ENCODE measurements around the gene PTPRD.

Gene PTPRD

DNA sequence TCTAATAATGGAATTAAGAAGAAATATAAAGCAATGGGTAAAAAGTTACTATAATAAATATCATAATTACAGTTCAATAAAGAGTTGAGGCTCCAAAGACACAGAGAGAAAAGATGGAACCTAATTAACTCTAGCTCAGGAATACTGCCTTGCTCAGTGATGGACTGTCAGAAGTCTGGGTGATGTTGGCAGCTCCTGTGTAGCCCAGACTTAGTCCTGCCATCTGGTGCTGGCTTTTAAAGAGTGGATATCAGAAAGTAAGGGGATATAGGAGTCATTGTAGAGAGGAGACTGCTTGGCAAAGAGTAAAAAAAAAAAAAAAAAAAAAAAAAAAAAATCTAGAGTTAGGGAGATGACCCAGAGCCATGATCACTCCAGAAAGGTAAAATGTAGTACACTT, 2261.4 kb downstream of the PTPRD start:
- Histone ChIP-seq H3K79me2 (ENCODE audit: control insufficient read depth, insufficient read depth, low read length, poor library complexity) (no peaks in the 10 kb centered on the region), H4K91ac (ENCODE audit: low read depth, low read length) (no peak overlapping the region), H3K79me1 (ENCODE audit: low read length) (no peaks in the 10 kb centered on the region), H3K4me2 (ENCODE audit: low read length) (no peak overlapping the region), H3K9me3 (ENCODE audit: insufficient read depth, low read depth, low read length) (no peaks in the 10 kb centered on the region), H3K18ac (ENCODE audit: low read length) (no peak overlapping the region), H4K8ac (ENCODE audit: low read depth, low read length) (no peak overlapping the region), H3K27ac (ENCODE audit: low read depth, low read length) (no peak overlapping the region), H2BK12ac (ENCODE audit: low read length) (no peak overlapping the region), H3K36me3 (ENCODE audit: control insufficient read depth in 1 of 2, insufficient read depth in 2 of 2, low read length in 2 of 2) (no peaks in the 10 kb centered on the region), H3K4me3 (ENCODE audit: low read depth, low read length) (no peak overlapping the region), H3K9ac (ENCODE audit: low read length) (no peak overlapping the region), H3K4ac (ENCODE audit: low read depth, low read length) (no peak overlapping the region), H3K27me3 (ENCODE audit: insufficient read depth, low read length) (no peaks in the 10 kb centered on the region), H4K12ac (ENCODE audit: low read depth, low read length) (no peak overlapping the region), H3K14ac (ENCODE audit: low read length) (no peak overlapping the region), H3K23ac (ENCODE audit: low read length) (no peak overlapping the region), H2AK5ac (ENCODE audit: low read length) (no peak overlapping the region), H3K4me1 (ENCODE audit: control insufficient read depth in 1 of 2, insufficient read depth in 2 of 2, low read length in 2 of 2) (no peaks in the 10 kb centered on the region), H2AFZ (ENCODE audit: insufficient read depth, low read length, poor library complexity) (no peak overlapping the region), H2BK5ac (ENCODE audit: low read depth, low read length, poor library complexity) (no peak overlapping the region), H2BK120ac (ENCODE audit: insufficient read depth, low read length, poor library complexity) (no peak overlapping the region)
- no peak for DNase-seq

DNA sequence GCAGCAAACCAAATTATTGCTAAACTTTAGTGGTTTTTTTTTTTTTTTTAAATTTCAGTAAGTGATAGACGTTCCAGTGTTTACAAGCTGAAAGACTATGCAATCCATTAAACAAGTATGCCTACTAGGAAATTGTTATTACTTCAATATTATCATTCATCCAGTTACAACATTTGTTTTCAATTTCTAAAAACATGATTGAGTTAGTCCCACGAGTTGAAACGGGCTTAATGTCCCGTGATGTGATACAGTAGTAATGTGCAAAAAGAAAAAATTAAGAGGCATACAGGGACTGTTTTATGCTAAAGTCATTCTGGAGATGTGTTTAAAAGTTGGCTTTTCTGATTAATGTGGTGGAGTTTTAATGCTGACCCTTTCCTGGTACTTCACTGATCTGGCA, 2262.9 kb downstream of the PTPRD start:
- Histone ChIP-seq H3K27me3 (ENCODE audit: insufficient read depth, low read length) (no peaks in the 10 kb centered on the region), H3K79me2 (ENCODE audit: control insufficient read depth, insufficient read depth, low read length, poor library complexity) (no peaks in the 10 kb centered on the region), H3K4me1 (ENCODE audit: control insufficient read depth in 1 of 2, insufficient read depth in 2 of 2, low read length in 2 of 2) (no peaks in the 10 kb centered on the region), H3K79me1 (ENCODE audit: low read length) (no peaks in the 10 kb centered on the region), H4K8ac (ENCODE audit: low read depth, low read length) (no peak overlapping the region), H3K14ac (ENCODE audit: low read length) (no peak overlapping the region), H4K12ac (ENCODE audit: low read depth, low read length) (no peak overlapping the region), H3K4me3 (ENCODE audit: low read depth, low read length) (no peak overlapping the region), H2AK5ac (ENCODE audit: low read length) (no peak overlapping the region), H2BK120ac (ENCODE audit: insufficient read depth, low read length, poor library complexity) (no peak overlapping the region), H3K18ac (ENCODE audit: low read length) (no peak overlapping the region), H3K4ac (ENCODE audit: low read depth, low read length) (no peak overlapping the region), H3K36me3 (ENCODE audit: control insufficient read depth in 1 of 2, insufficient read depth in 2 of 2, low read length in 2 of 2) (peaks cover 0 to 2% of the 10 kb centered on the region in 2 experiments), H4K91ac (ENCODE audit: low read depth, low read length) (no peak overlapping the region), H2BK5ac (ENCODE audit: low read depth, low read length, poor library complexity) (no peak overlapping the region), H3K9me3 (ENCODE audit: insufficient read depth, low read depth, low read length) (no peaks in the 10 kb centered on the region), H3K27ac (ENCODE audit: low read depth, low read length) (no peak overlapping the region), H2BK12ac (ENCODE audit: low read length) (no peak overlapping the region), H2AFZ (ENCODE audit: insufficient read depth, low read length, poor library complexity) (no peak overlapping the region), H3K9ac (ENCODE audit: low read length) (no peak overlapping the region), H3K23ac (ENCODE audit: low read length) (no peak overlapping the region), H3K4me2 (ENCODE audit: low read length) (no peak overlapping the region)
- DNase-seq: no peak
- WGBS (ENCODE audit: extremely low coverage, insufficient coverage, insufficient read length): no CpG with 5 or more reads among the region's 4 CpGs

DNA sequence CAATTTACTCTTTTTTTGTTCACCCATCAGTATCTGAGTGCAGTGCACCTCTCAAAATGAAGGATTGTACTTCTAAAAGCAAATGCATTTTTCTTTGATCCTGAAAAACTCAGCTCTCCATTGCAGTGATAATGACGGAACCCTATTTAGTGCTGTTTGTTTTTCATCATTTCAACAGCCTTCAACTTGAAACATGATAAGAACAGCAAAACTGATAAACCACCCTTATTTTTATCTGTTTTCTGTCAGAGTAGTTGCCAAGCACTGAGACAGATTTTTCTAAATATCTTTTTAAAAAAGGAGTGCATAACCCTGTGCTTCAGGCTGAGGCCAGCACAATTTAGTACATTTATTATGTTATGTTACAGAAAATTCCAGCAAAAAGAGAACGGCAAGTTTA, 2263.4 kb downstream of the PTPRD start:
- no peak overlapping the region for H3K23ac ChIP-seq (ENCODE audit: low read length)
- H3K9me3 ChIP-seq (ENCODE audit: insufficient read depth, low read depth, low read length): no peaks in the 10 kb centered on the region
- H3K27me3 ChIP-seq (ENCODE audit: insufficient read depth, low read length): no peaks in the 10 kb centered on the region
- no peak overlapping the region for H3K4me3 ChIP-seq (ENCODE audit: low read depth, low read length)
- no peak overlapping the region for H2BK120ac ChIP-seq (ENCODE audit: insufficient read depth, low read length, poor library complexity)
- no peak overlapping the region for H2AK5ac ChIP-seq (ENCODE audit: low read length)
- no peak overlapping the region for H3K18ac ChIP-seq (ENCODE audit: low read length)
- H3K79me2 ChIP-seq (ENCODE audit: control insufficient read depth, insufficient read depth, low read length, poor library complexity): no peaks in the 10 kb centered on the region
- no peak overlapping the region for H3K14ac ChIP-seq (ENCODE audit: low read length)
- H4K91ac ChIP-seq (ENCODE audit: low read depth, low read length): no peak overlapping the region
- no peak overlapping the region for H3K9ac ChIP-seq (ENCODE audit: low read length)
- no peak overlapping the region for H2BK5ac ChIP-seq (ENCODE audit: low read depth, low read length, poor library complexity)
- H3K4ac ChIP-seq (ENCODE audit: low read depth, low read length): no peak overlapping the region
- H3K79me1 ChIP-seq (ENCODE audit: low read length): no peaks in the 10 kb centered on the region
- no peak overlapping the region for H4K8ac ChIP-seq (ENCODE audit: low read depth, low read length)
- peaks cover 0 to 2% of the 10 kb centered on the region in 2 experiments for H3K36me3 ChIP-seq (ENCODE audit: control insufficient read depth in 1 of 2, insufficient read depth in 2 of 2, low read length in 2 of 2)
- no CpG with 5 or more reads among the region's 2 CpGs for WGBS (ENCODE audit: extremely low coverage, insufficient coverage, insufficient read length)
- no peak overlapping the region for H3K4me2 ChIP-seq (ENCODE audit: low read length)
- H3K4me1 ChIP-seq (ENCODE audit: control insufficient read depth in 1 of 2, insufficient read depth in 2 of 2, low read length in 2 of 2): no peaks in the 10 kb centered on the region
- no peak overlapping the region for H4K12ac ChIP-seq (ENCODE audit: low read depth, low read length)
- H2AFZ ChIP-seq (ENCODE audit: insufficient read depth, low read length, poor library complexity): no peak overlapping the region
- H2BK12ac ChIP-seq (ENCODE audit: low read length): no peak overlapping the region
- no peak overlapping the region for H3K27ac ChIP-seq (ENCODE audit: low read depth, low read length)
- no peak for DNase-seq

GRCh38 chr9:8348756-8349155, 2264.0 kb downstream of the PTPRD start:
- Histone ChIP-seq H2BK5ac (ENCODE audit: low read depth, low read length, poor library complexity) (no peak overlapping the region), H3K4me3 (ENCODE audit: low read depth, low read length) (no peak overlapping the region), H3K4me1 (ENCODE audit: control insufficient read depth in 1 of 2, insufficient read depth in 2 of 2, low read length in 2 of 2) (no peaks in the 10 kb centered on the region), H3K27ac (ENCODE audit: low read depth, low read length) (no peak overlapping the region), H2BK120ac (ENCODE audit: insufficient read depth, low read length, poor library complexity) (no peak overlapping the region), H2BK12ac (ENCODE audit: low read length) (no peak overlapping the region), H3K4me2 (ENCODE audit: low read length) (no peak overlapping the region), H3K18ac (ENCODE audit: low read length) (no peak overlapping the region), H3K9me3 (ENCODE audit: insufficient read depth, low read depth, low read length) (no peaks in the 10 kb centered on the region), H4K8ac (ENCODE audit: low read depth, low read length) (no peak overlapping the region), H3K27me3 (ENCODE audit: insufficient read depth, low read length) (no peaks in the 10 kb centered on the region), H3K4ac (ENCODE audit: low read depth, low read length) (no peak overlapping the region), H2AFZ (ENCODE audit: insufficient read depth, low read length, poor library complexity) (no peak overlapping the region), H3K14ac (ENCODE audit: low read length) (no peak overlapping the region), H2AK5ac (ENCODE audit: low read length) (no peak overlapping the region), H3K23ac (ENCODE audit: low read length) (no peak overlapping the region), H3K36me3 (ENCODE audit: control insufficient read depth in 1 of 2, insufficient read depth in 2 of 2, low read length in 2 of 2) (peaks cover 0 to 2% of the 10 kb centered on the region in 2 experiments), H4K91ac (ENCODE audit: low read depth, low read length) (no peak overlapping the region), H3K79me2 (ENCODE audit: control insufficient read depth, insufficient read depth, low read length, poor library complexity) (no peaks in the 10 kb centered on the region), H4K12ac (ENCODE audit: low read depth, low read length) (no peak overlapping the region), H3K9ac (ENCODE audit: low read length) (no peak overlapping the region), H3K79me1 (ENCODE audit: low read length) (no peaks in the 10 kb centered on the region)
- DNase-seq: no peak
- no CpG with 5 or more reads among the region's 4 CpGs for WGBS (ENCODE audit: extremely low coverage, insufficient coverage, insufficient read length)
